ENCODE measurements around the gene WRNIP1. TPM values are rescaled to one million over a fixed set of nuclear protein-coding genes. Genes with fewer than 3 reads are reported as not detected.

Gene WRNIP1
- total and polyA plus RNA-seq, 9 of the 15 experiments (the other 6 are each of a cell fraction or from before 2014, with no cell fraction given) = 13.2 to 63.6 (median 48.6) TPM

- TF ChIP-seq TBL1XR1 (IDR thresholded peaks at IDR 0.05; ENCODE audit: low read length in 2 of 2) (no peak), SNRNP70 (optimal IDR thresholded peaks at IDR 0.05; ENCODE audit: low read depth, low read length) (no peak), ARNT (IDR thresholded peaks at IDR 0.05) (no peak), PCBP1 (IDR thresholded peaks at IDR 0.05; ENCODE audit: low read depth, low read length, poor library complexity, severe bottlenecking) (no peak), ESRRB (CRISPR knock-in tag; IDR thresholded peaks at IDR 0.05; ENCODE audit: borderline replicate concordance) (no peak), FOS (IDR thresholded peaks at IDR 0.05; ENCODE audit: extremely low read depth, insufficient read length) (no peak), PHB (CRISPR knock-in tag; IDR thresholded peaks at IDR 0.05) (no peak), ZNF512 (tag; IDR thresholded peaks at IDR 0.05) (no peak), ELF2 (CRISPR knock-in tag; IDR thresholded peaks at IDR 0.05) (0 out of 2 replicates have a peak, but pooled peaks have one; percentile 11), PPARD (CRISPR knock-in tag; IDR thresholded peaks at IDR 0.05) (no peak), NR2F6 (CRISPR knock-in tag; IDR thresholded peaks at IDR 0.05) (no peak), MIER1 (IDR thresholded peaks at IDR 0.05; ENCODE audit: low read depth) (no peak), ASH1L (IDR thresholded peaks at IDR 0.05; ENCODE audit: borderline replicate concordance, low read depth, partially characterized antibody) (no peak), ZKSCAN1 (IDR thresholded peaks at IDR 0.05; ENCODE audit: low read depth, low read length) (0 out of 2 replicates have a peak, but pooled peaks have one; percentile 5), SP1 (CRISPR knock-in tag; IDR thresholded peaks at IDR 0.05) (peak; percentile 66), SMAD3 (CRISPR knock-in tag; conservative IDR thresholded peaks at IDR 0.05) (no peak), ZNF77 (CRISPR knock-in tag; IDR thresholded peaks at IDR 0.05) (no peak), KAT8 (IDR thresholded peaks at IDR 0.05; ENCODE audit: low read depth) (no peak), FOXA3 (CRISPR knock-in tag; conservative IDR thresholded peaks at IDR 0.05 in 1 of 2, IDR thresholded peaks at IDR 0.05 in 1 of 2) (peak in 1 of 2 experiments; percentile 69; a peak in 1 of 4 replicates), STAG1 (CRISPR knock-in tag; IDR thresholded peaks at IDR 0.05; ENCODE audit: borderline replicate concordance) (no peak), FOSL1 (tag; conservative IDR thresholded peaks at IDR 0.05) (no peak), SLC30A9 (CRISPR knock-in tag; IDR thresholded peaks at IDR 0.05) (no peak), NCOR1 (IDR thresholded peaks at IDR 0.05) (no peak; the same call in 1 of the 2 replicates)
- TF ChIP-seq, protein P1, sequence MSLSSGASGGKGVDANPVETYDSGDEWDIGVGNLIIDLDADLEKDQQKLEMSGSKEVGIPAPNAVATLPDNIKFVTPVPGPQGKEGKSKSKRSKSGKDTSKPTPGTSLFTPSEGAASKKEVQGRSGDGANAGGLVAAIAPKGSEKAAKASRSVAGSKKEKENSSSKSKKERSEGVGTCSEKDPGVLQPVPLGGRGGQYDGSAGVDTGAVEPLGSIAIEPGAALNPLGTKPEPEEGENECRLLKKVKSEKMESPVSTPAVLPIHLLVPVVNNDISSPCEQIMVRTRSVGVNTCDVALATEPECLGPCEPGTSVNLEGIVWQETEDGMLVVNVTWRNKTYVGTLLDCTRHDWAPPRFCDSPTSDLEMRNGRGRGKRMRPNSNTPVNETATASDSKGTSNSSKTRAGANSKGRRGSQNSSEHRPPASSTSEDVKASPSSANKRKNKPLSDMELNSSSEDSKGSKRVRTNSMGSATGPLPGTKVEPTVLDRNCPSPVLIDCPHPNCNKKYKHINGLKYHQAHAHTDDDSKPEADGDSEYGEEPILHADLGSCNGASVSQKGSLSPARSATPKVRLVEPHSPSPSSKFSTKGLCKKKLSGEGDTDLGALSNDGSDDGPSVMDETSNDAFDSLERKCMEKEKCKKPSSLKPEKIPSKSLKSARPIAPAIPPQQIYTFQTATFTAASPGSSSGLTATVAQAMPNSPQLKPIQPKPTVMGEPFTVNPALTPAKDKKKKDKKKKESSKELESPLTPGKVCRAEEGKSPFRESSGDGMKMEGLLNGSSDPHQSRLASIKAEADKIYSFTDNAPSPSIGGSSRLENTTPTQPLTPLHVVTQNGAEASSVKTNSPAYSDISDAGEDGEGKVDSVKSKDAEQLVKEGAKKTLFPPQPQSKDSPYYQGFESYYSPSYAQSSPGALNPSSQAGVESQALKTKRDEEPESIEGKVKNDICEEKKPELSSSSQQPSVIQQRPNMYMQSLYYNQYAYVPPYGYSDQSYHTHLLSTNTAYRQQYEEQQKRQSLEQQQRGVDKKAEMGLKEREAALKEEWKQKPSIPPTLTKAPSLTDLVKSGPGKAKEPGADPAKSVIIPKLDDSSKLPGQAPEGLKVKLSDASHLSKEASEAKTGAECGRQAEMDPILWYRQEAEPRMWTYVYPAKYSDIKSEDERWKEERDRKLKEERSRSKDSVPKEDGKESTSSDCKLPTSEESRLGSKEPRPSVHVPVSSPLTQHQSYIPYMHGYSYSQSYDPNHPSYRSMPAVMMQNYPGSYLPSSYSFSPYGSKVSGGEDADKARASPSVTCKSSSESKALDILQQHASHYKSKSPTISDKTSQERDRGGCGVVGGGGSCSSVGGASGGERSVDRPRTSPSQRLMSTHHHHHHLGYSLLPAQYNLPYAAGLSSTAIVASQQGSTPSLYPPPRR (CRISPR knock-in tag; IDR thresholded peaks at IDR 0.05; ENCODE audit: borderline replicate concordance) = 0 out of 2 replicates have a peak, but pooled peaks have one; percentile 58
These were observed 938 bp downstream of the WRNIP1 start (continued) for GRCh38 chr6:2765896-2766766.
